HG03045 (cell line): ENCODE data around the gene PRCD.

ENCODE experiments used
- ATAC-seq: cut with Tn5 transposase; IDR thresholded peaks from one replicate; pipeline ENCODE4 v1.9.1; 2021; ENCODE audit warnings: mild to moderate bottlenecking, moderate library complexity; ENCODE audit not compliant: unreplicated experiment

Gene PRCD

DNA sequence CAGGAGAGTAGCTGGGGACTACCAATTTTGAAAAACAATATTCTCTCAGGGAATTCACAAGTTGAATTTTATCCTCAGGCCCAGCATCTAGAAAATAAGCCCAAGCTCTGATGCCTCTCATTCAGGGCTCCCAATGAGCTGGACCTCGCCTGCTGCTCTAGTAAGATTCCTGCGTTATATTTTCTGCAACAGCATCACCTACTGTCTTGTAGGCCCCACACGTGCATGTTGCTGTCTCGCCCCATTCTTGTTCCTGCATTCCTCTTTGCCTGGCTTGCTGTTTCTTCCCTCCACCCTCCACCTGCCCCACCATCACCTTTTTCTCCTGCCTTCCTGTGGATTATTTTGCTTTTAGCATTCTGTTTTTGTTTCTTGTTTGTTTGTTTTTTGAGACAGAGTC, 54.1 kb downstream of the PRCD start:
- ATAC-seq: no peak

DNA sequence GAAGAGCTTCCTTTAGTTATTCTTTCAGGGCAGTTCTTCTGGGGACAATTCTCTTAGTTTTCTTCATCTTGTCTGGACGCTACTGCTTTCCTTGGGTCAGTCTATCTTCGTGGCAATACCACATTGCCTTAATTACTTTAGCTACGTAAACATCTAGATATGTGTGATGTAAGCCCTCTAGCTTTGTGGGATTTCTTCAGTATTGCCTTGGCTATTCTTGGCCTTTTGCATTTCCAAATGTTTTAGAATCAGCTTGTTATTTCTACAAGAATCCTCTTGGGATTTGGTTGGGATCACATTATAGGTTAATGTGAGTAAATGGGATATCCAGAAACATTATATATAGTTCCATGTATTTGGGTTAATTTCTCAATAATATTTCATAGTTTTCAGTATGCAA, 54.8 kb downstream of the PRCD start:
- no peak for ATAC-seq
